GM18517 (cell line): ENCODE data around the gene CHEK2.
"Not testable (repeated sequence)": the region's sequence is repeated elsewhere in the genome, so short reads cannot be mapped to it uniquely, and the experiment has no call there.

ENCODE experiments used
- ATAC-seq: cut with Tn5 transposase; IDR thresholded peaks from one replicate; pipeline ENCODE4 v1.9.1; 2021; ENCODE audit warnings: mild to moderate bottlenecking, moderate library complexity; ENCODE audit not compliant: unreplicated experiment

CHEK2 gene

DNA sequence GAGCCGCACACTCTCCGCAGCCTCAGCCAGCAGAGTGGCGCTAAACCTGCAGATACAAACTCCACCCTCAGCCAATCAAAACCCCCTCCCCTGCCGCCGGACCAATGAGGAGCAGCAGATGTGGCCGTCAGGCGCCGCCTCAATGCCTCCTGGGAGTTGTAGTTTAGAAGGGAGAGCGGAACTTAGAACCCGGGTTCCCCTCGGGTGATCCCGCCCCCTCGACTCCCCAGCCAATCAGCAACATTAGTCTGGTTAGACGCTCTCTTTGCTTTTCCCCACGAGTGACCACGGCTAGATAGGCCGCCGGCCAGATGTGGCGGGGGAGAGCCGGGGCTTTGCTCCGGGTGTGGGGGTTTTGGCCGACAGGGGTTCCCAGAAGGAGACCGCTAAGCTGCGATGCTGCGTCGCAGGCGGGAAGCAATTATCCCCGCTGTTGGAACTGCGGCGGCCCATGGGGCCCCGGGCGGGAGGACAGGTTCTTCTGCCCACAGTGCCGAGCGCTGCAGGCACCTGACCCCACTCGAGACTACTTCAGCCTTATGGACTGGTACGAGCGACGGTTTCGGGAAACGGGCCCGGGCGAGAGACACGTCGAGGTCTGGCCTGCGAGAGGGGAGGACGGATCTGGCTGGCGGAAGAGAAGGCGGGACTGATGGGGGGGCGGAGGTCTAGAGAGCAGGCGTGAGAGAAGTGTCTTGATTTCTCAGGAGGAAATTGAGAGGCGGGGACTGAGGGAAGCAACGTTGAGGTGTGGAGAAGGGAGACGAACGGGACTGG is at the start of gene CHEK2, which contains the start of gene HSCB:
Gene CHEK2 (minus strand): TSS at position 36 of the 777 bp plus-strand sequence. CDS start 7,099 bp downstream, outside the sequence.
Gene HSCB (plus strand): TSS at position 255 of the 777 bp plus-strand sequence. CDS start 57 bp downstream, at position 312.
- ATAC-seq = peak; percentile 95

DNA sequence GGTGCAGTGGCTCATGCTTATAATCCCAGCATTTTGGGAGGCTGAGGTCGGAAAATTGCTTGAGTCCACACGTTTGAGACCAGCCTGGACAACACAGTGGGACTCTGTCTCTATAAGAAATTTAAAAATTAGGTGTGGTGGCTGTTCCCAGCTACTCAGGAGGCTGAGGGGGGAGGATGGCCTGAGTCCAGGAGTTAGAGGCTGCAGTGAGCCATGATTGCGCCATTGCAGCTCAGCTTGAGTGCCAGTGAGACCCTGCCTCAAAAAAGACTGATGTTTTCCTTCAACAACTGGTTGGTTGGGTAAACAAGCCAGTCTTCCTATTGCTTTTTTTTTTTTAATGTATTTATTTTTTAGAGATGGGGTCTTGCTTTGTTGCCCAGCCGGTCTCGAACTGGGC is 49.5 kb upstream of the CHEK2 start:
- ATAC-seq = no peak

DNA sequence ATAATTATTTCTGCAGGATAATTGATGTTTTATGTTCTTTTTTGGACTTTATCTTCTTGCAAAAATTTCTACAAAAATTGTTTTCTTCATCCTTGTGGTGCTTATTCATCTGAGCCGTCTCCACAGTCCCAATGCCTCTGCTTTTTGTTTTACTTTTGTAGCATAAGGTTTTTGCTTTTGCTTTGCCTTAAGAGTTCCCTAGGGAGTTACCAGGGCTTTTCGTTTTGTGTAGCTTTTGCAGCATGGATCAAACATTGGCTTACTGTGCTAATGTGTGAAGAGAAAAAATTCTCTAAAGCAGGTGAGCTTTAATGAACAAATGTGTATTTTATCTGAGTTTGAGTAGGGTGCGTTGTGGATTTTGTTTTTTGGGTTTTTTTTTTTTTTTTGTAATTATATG is 47.0 kb upstream of the CHEK2 start:
- no peak for ATAC-seq

DNA sequence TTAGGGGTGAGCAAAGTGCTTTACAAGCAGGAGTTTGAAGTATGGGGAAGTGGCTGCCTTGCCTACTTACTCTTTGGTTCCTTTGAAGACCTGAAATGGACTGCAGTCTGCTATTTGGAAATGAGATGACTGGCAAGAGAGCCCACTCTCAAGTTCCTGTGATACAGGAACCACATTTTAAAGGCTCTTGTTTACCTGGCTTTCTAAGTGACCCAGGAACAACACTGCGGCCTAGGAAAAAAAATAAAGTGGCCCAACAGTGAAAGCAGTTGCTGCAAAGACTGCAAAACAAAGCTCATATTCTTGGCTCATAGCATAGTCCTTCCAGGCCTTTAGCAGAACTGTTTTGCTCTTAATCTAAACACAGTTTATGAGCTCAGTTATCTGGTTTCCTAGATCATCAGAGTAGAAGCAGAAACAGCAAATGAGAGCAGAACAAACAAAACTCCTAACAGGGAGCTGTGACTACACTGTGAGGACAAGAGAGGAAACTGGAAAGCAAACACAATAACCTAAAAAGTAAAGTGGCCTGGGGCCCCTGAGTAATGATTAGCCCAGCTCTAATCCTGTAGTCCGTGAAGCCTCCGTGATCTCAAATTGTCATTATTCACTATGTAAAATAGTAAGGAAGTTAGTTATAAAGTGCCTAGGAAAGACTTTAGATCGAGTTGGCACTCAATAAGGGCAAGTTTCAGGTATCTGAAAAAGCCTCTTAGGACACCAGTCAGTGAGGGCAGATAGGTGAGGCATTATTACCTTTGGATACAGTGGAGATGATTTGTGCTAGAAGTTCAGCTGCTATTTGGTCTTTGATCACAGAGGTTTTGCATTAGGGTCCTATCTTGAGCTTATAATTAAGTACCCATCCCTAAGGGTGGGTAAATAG is 42.4 kb upstream of the CHEK2 start:
- no peak for ATAC-seq

DNA sequence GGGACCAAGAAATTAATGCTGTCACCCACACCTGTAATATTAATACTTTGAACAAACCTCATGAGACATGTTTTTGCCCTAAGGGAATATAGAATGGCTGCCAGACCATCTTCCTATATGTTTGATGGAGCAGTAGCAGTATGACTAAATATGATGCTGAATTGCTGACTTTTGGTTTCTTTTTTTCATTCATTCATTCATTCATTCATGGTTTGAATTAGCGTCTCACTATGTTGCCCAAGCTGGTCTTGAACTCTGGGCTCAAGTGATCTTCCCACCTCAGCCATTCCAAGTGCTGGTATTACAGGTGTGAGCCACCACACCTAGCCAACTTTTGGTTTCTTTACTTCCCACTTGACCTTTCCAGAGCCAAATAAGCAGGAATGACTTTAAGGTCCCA is 38.7 kb upstream of the CHEK2 start:
- ATAC-seq = no peak

DNA sequence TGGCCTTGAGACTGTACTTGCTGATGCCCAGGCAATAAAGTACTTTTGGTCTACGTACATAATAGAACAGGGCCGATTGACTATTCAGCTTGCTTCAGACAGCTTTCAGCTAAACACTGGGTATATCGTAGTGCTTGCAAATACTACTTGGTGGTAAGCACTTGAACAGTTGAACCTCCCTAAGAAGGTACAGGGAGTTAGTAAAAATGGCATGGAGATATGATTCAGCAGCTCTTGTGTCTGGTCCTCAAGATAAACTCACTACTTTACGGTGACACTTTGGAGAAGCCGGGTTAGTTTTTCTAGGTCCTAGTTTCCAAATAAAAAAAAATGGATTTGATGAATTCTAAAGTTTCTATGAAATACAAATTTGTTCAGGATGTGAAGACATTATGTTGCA is 38.2 kb upstream of the CHEK2 start:
- ATAC-seq = no peak

DNA sequence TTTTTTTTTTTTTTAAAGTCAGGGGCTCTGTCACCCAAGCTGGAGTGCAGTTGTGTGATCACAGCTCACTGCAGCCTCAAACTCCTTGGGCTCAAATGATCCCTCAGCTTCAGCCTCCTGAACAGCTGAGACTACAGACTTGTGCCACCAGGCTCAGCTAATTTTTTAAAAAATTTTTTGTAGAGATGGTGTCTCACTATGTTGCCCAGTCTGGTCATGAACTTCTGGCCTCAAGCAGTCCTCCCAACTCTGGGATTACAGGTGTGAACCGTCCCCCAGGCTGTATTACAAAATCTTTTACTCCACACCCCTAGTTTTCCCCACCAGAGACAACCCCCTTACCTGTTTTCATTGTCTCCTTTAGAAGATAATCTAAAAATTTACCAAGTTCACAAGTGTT is 32.8 kb upstream of the CHEK2 start:
- no peak for ATAC-seq

DNA sequence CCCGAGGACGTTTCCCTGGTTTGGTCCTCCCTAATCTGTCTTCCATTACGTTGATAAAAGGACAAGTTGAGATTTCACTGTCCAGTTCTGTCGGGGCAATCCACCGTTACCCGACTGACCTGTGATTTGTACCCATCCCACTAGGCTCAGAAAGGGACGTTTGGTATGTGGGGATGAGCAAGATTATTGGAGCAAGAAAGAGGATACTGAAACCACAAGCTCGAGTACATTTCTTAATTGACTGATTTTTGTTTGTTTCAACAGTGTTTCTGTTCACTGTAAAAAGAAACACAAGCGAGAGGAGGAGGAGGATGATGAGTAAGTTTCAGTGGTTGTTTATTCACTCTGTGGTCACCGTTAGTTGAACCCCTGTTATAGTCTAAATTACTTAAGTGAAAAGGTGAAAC is 31.8 kb upstream of the CHEK2 start:
- peak; percentile 16 for ATAC-seq

DNA sequence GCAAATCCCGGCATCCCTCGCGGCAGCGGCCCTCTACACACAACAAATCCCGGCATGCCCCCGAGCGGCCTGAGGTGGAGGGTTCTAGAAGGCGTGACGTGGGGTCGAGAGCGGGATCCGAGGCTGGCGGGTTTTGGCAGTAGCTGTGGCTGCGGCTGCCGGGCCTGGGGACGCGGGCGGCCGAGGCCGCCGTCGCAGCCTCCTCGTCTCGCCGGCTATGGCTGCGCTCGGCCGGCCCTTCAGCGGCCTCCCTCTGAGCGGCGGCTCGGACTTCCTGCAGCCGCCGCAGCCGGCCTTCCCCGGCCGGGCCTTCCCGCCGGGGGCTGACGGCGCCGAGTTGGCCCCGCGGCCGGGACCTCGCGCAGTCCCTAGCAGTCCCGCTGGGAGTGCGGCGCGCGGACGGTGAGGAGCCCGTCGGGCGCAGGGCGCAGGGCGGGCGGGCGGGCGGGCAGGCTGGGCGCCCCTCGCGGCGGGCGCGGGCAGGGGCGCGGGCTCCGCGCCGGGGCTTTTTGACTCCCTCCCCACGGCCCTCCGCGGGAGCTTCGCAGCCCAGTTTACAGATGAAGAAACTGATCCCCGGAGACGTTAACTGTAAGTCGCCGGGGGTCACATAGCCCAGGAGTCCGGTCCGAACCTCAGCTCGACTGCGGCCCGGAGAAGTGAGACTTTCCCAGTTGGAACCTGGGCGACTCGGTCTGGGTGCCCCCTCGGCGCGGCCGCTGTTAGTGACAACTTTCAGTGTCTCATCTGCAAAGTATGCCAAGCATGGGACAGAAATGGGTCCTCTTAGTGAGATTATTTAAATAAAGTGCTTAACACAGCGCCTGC is 31.2 kb upstream of the CHEK2 start, which contains the start of gene CCDC117:
Gene CCDC117 (plus strand): TSS at position 63 of the 828 bp plus-strand sequence. CDS start 155 bp downstream, at position 218.
- ATAC-seq = peak; percentile 88

DNA sequence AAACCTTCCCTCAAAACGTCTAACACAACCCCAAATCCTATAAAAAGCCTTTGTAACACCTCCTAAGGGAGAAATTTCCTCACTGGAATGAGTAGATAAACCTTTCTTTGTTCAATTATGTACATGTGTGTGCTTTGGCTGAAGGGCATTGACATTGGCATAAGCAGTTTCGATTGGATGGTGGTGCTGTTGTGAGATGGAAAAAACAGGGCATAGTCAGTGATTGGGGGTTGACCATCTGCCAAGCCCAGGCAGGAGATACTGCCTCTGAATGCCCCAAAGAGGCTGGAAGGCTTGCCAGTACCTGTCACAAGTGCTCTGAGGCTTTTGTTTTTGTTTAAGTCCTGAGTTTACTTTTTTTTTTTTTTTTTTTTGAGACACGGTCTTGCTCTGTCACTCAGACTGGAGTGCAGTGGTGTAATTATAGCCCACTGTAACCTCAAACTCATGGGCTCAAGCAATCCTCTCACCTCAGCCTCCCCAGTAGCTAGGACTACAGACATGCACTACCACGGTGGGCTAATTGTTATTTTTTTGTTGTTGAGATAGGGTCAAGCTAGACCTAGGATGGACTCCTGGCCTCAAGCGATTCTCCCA is 29.7 kb upstream of the CHEK2 start:
- ATAC-seq = no peak

DNA sequence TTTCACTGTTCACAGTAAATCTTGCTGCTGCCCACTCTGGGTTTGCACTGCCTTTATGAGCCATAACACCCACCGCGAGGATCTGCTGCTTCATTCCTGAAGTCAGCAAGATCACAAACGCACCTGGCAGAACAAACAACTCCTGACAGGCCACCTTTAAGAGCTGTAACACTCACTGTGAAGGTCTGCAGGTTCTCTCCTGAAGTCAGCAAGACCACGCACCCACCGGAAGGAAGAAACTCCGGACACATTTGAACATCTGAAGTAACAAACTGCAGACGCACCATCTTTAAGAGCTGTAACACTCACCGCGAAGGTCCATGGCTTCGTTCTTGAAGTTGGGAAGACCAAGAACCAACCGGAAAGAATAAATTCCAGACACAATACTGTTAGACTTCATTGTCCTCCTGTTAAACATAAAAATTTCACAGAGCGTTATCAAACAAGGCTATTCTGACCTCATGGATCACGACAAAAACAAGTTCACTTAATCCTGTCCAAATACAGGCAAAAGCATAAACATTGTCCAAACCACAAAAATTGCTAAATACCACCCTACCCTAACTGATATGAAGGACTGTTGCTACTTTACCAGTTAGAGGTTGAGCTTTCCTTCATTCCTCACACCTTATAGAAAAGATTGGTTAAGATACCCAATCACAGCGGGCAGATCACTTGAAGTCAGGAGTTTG is 27.9 kb upstream of the CHEK2 start:
- no peak for ATAC-seq

DNA sequence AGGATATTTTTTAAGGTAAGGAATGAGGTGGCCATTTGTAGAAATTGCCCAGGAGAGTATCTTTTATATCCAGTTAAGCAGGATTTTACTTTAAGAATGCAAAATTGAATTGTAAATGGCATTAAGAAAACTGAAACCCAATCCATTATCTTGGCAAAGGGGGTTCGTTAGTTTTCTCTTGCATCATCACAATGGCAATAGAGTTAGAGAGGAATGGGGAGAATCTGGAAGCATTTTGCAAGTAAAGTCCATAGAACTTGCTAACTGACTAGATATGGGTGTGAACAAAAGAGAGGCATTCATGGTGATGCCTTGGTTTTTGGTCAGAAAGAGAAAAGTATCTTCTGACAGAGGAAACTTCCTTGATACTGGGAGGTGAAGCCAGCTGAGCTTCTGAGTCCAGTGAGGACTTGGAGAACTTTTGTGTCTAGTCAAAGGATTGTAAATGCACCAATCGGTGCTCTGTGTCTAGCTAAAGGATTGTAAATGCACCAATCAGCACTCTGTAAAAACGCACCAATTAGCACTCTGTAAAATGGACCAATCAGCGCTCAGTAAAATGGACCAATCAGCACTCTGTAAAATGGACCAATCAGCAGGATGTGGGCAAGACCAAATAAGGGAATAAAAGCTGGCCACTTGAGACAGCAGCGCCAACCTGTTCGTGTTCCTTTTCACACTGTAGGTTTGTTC is 27.2 kb upstream of the CHEK2 start:
- ATAC-seq = no peak

DNA sequence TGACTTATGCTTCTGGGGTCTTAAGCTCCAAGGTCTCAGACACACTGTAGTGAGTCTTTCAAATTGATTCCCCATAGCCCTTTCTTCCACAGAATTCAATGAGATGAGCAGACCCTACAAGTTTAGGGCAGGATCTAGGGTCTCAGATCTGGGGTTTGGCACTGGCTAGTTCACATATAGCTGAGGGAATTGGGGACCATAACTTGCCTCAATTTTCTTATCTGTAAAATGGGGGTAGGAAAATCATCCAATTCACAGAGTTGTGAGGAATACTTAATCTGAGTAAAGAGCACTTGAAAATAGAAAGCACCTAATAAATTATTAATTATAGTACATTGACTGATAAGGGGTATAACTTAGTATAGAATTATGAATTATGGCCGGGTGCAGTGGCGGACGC is 25.0 kb upstream of the CHEK2 start:
- ATAC-seq = no peak

DNA sequence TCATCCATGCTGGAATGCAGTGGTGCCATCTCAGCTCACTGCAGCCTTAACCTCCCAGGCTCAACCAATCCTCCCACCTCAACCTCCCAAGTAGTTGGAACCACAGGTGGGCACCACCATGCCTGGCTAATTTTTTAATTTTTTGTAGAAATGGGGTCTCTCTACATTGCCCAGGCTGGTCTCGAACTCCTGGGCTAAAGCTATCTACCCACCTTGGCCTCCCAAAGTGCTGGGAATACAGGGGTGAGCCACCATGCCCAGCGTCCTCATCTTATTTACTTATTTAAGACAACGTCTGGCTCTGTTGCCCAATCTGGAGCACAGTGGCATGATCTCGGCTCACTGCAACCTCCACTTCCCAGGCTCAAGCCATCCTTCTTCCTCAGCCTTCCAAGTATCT is 20.4 kb upstream of the CHEK2 start:
- not testable (repeated sequence) for ATAC-seq

DNA sequence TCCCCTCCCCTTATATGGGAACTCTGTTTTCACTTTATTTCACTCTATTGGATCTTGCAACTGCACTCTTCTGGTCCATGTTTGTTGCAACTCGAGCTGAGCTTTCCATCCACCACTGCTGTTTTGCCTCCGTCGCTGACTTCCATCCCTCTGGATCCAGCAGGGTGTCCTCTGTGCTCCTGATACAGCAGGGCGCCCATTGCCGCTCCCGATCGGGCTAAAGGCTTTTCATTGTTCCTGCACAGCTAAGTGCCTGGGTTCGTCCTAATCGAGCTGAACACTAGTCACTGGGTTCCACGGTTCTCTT is 19.8 kb upstream of the CHEK2 start:
- no peak for ATAC-seq

DNA sequence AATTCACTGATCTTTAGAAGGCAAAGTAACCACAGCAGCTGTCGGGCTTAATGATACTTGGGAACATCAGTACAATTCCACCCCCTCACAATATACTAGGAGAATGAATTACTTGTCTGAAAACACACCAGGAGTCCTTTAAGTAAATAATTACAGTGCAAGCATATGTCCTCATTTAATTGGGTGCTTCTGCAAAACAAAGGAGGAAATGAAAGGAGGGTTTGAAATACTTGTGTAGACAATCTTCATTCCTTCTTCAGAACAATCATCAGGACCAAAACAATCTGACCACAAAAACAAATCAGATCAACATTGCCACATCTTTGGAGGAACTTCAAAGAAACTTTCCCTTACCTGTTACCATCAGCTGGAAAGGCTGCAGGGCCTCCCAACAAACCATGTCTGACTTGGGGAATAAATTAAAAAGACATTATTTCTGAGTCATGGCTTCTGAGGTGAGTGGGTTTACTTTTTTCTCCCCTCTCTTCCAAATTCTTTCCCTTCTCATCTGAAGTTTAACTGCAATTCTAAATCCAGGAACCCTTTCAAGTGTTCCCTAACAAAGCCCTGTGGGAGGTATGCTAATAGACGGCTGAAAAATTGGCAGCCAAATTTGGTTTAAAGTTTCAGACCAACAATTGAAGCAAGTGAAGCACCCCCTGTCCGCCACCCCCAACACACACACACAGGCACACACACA is 18.4 kb upstream of the CHEK2 start:
- no peak for ATAC-seq

DNA sequence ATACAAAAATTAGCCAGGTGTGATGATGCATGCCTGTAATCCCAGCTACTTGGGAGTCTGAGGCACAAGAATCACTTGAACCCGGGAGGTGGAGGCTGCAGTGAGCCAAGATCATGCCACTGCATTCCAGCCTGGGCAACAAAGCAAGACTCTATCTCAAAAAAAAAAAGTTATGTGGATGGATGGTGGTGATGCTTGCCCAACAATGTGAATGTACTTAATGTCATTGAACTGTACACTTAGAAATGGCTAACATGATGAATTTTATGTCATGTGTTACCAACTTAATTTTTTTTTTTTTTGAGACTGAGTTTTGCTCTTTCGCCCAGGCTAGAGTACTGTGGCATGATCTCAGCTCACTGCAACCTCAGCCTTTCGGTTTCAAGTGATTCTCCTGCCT is 12.9 kb upstream of the CHEK2 start:
- not testable (repeated sequence) for ATAC-seq

DNA sequence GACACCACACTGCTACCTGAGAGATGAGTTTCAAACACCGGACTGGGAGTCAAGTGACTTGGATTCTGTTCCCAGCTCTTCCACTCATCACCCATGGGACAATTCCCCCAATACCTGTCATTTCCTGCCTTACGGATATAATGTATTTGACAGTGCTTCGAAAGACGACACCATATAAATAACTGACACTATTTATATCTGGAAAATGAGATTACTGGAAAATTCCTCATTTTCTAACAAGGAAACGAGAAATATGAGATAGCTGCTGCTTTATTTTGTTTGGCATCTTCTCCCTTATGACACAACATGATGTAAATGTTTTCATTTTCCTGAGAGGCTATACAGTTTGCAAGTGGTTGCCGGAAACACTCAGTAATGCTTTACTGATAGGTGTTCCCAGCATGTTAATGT is 8.9 kb upstream of the CHEK2 start:
- no peak for ATAC-seq

DNA sequence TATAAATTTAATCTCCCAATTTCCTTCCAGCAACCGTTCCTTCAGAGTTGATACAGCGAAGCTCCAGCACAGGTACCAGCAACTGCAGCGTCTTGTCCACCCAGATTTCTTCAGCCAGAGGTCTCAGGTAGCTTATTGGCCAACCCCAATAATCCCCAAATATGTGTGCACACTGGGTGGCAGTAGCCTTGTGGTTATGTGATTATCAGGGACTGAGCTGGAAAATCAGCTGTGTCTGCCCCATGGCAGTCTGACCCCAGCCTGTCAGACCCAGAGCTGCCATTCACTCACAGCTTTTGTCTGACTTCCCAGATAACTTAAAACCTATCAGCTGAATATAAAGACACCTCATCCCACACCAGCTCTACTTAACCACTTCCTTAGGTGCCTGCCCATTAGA is 2.2 kb upstream of the CHEK2 start:
- no peak for ATAC-seq
